Mesendoderm (in vitro differentiated cells): Measurements from ENCODE around the gene ALDH1A3.

ENCODE experiments used
- DNase-seq: peaks from one replicate; pipeline ENCODE4 v3.0.0; 2013
- H2AK5ac ChIP-seq: 2 replicates; pipeline ENCODE4 v1.6.1; 2013; ENCODE audit warnings: low read length, inconsistent platforms
- H2BK120ac ChIP-seq: 2 replicates; pipeline ENCODE4 v1.6.1; 2013; ENCODE audit warnings: low read depth, mild to moderate bottlenecking, low read length, moderate library complexity, mixed read lengths
- H2BK15ac ChIP-seq: replicated peaks from 2 replicates; pipeline ENCODE4 v1.6.1; 2013; ENCODE audit warnings: low read depth, mild to moderate bottlenecking, moderate library complexity
- H2BK5ac ChIP-seq: 2 replicates; pipeline ENCODE4 v1.6.1; 2013; ENCODE audit warnings: low read length, inconsistent platforms
- H3K18ac ChIP-seq: 2 replicates; pipeline ENCODE4 v1.6.1; 2013; ENCODE audit warnings: mild to moderate bottlenecking, low read length, mixed read lengths
- H3K23ac ChIP-seq: one replicate; pipeline ENCODE4 v1.6.1; 2013; ENCODE audit warnings: low read length
- H3K27ac ChIP-seq: 2 replicates; pipeline ENCODE4 v1.5.1; 2013; ENCODE audit warnings: low read depth, mild to moderate bottlenecking, inconsistent platforms, low read length, moderate library complexity
- H3K27me3 ChIP-seq: 2 replicates; pipeline ENCODE4 v1.6.1; 2013; ENCODE audit warnings: low read length, control low read depth, mild to moderate bottlenecking, inconsistent platforms; ENCODE audit not compliant: insufficient read depth, poor library complexity
- H3K36me3 ChIP-seq: 2 replicates; pipeline ENCODE4 v1.6.1; 2013; ENCODE audit warnings: low read length, inconsistent platforms; ENCODE audit not compliant: control insufficient read depth, insufficient read depth
- H3K4ac ChIP-seq: one replicate; pipeline ENCODE4 v1.6.1; 2013; ENCODE audit warnings: low read depth, mild to moderate bottlenecking, low read length, moderate library complexity
- H3K4me1 ChIP-seq: 2 replicates; pipeline ENCODE4 v1.6.1; 2013; ENCODE audit warnings: low read depth, low read length, inconsistent platforms; ENCODE audit not compliant: control insufficient read depth
- H3K4me2 ChIP-seq: 2 replicates; pipeline ENCODE4 v1.6.1; 2013; ENCODE audit warnings: low read length
- H3K4me3 ChIP-seq: 2 replicates; pipeline ENCODE4 v1.5.1; 2013; ENCODE audit warnings: mild to moderate bottlenecking, low read length
- H3K56ac ChIP-seq: one replicate; pipeline ENCODE4 v1.6.1; 2013; ENCODE audit warnings: low read length
- H3K79me1 ChIP-seq: 2 replicates; pipeline ENCODE4 v1.6.1; 2013; ENCODE audit warnings: low read length, inconsistent platforms
- H3K79me2 ChIP-seq: 2 replicates; pipeline ENCODE4 v1.6.1; 2013; ENCODE audit warnings: mild to moderate bottlenecking, low read length; ENCODE audit not compliant: control insufficient read depth, insufficient read depth
- H3K9ac ChIP-seq: 2 replicates; pipeline ENCODE4 v1.6.1; 2013; ENCODE audit warnings: low read length, inconsistent platforms
- H4K5ac ChIP-seq: one replicate; pipeline ENCODE4 v1.6.1; 2013; ENCODE audit warnings: low read length
- H4K8ac ChIP-seq: one replicate; pipeline ENCODE4 v1.6.1; 2013; ENCODE audit warnings: low read depth, mild to moderate bottlenecking, control low read depth, low read length, moderate library complexity
- WGBS: extraction: QIAGEN DNeasy Blood & Tissue Kit; methylation state at CpG from one replicate; pipeline ENCODE4 v1.1.7; 2013; ENCODE audit warnings: low lambda C conversion rate, missing lambda C conversion rate; ENCODE audit not compliant: insufficient coverage; ENCODE audit errors: extremely low coverage; 5-methylcytosine and 5-hydroxymethylcytosine counted together

ALDH1A3 gene

DNA sequence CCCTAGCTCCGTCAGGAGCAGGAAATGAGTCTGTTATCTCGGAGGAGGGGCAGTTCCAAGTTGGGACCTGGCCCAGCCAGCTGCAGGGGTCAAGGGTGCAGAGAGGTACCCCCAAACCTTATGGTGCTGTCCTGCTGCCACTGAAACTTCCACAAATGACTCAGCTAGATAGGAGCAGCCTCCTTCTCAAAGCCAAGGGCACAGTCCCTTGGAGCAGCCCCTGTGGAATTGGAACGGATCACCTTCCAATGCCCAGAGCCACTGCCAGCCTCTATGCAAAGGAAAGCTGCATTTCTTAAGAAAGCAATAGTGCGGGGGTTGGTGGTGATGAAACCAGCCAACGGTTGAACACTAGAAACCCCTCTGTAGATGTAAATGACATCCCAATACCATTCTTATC is 20.0 kb downstream of the ALDH1A3 start:
- no peak overlapping the region for H3K56ac ChIP-seq
- H3K23ac ChIP-seq = no peak overlapping the region
- H3K36me3 ChIP-seq = no peaks in the 10 kb centered on the region

DNA sequence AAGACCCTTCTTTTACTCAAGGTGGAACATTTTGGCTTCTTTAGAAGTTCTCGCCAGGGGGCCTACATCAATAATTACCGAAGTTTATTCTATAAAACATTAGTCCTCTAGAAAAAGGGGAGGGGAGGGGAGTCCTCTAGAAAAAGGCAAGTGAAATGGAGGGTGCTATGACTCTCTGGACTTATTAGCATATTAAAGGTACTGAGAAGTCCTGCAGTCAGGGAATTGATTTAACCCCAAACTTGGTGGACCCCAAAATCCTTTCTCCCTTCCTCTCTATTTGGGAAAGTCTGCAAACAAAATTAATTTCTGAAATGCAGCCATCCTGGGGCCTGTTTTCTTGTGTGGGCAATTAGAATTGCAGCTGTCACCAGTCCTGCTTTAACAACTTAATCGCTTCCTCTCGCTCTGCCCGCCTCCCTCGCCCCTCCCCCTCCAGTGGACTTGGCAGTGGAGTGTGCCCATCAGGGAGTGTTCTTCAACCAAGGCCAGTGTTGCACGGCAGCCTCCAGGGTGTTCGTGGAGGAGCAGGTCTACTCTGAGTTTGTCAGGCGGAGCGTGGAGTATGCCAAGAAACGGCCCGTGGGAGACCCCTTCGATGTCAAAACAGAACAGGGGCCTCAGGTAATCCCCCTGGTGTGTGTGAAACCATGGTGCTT is 20.6 kb downstream of the ALDH1A3 start:
- no peaks in the 10 kb centered on the region for H3K27me3 ChIP-seq
- H3K4ac ChIP-seq = no peak overlapping the region
- WGBS = no CpG with 5 or more reads among the region's 13 CpGs
- H3K4me2 ChIP-seq = no peak overlapping the region
- no peak overlapping the region for H2AK5ac ChIP-seq
- H3K9ac ChIP-seq = no peak overlapping the region
- H2BK15ac ChIP-seq = no peak overlapping the region
- no peak overlapping the region for H4K5ac ChIP-seq
- no peaks in the 10 kb centered on the region for H3K36me3 ChIP-seq
- no peak for DNase-seq
- H3K4me3 ChIP-seq = no peak overlapping the region
- H3K27ac ChIP-seq = no peak overlapping the region
- H3K4me1 ChIP-seq = peaks cover 9% of the 10 kb centered on the region
- H2BK120ac ChIP-seq = no peak overlapping the region
- H3K79me2 ChIP-seq = no peaks in the 10 kb centered on the region
- H3K18ac ChIP-seq = no peak overlapping the region
- no peak overlapping the region for H3K56ac ChIP-seq
- no peaks in the 10 kb centered on the region for H3K79me1 ChIP-seq
- no peak overlapping the region for H2BK5ac ChIP-seq
- no peak overlapping the region for H4K8ac ChIP-seq
- H3K23ac ChIP-seq = no peak overlapping the region

More for the DNA sequence above, 20.0 kb downstream of the ALDH1A3 start:
- H3K27me3 ChIP-seq = no peaks in the 10 kb centered on the region
- no peak overlapping the region for H3K9ac ChIP-seq
- no peak overlapping the region for H3K18ac ChIP-seq
- H3K4me3 ChIP-seq = no peak overlapping the region
- H2AK5ac ChIP-seq = no peak overlapping the region
- H3K4me2 ChIP-seq = no peak overlapping the region
- no peak overlapping the region for H3K27ac ChIP-seq
- H2BK5ac ChIP-seq = no peak overlapping the region
- H3K4me1 ChIP-seq = peaks cover 9% of the 10 kb centered on the region
- H3K79me2 ChIP-seq = no peaks in the 10 kb centered on the region
- WGBS = no CpG with 5 or more reads among the region's 5 CpGs
- H4K8ac ChIP-seq = no peak overlapping the region
- no peak overlapping the region for H4K5ac ChIP-seq
- H3K4ac ChIP-seq = no peak overlapping the region
- no peak overlapping the region for H2BK15ac ChIP-seq
- no peak for DNase-seq
- H3K79me1 ChIP-seq = no peaks in the 10 kb centered on the region
- H2BK120ac ChIP-seq = no peak overlapping the region

DNA sequence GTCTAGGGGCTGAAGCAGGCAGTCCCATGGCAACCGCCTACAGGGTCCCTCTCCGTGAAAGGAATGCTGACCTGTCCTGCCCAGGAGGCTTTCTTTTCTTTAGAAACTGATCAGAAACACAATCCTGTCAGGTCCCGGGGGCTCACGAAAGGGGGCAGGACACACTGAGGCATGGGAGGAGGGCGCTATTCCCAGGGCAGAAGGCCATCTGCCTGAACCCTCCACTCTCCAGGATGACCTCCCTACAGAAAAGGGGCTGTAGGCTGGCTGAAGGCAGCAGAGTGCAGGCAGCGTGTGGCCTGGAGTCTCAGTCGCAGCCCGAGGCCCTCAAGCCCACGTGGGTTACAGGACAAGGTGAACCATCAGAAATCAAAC is 21.2 kb downstream of the ALDH1A3 start:
- no peak overlapping the region for H3K4ac ChIP-seq
- no peak overlapping the region for H3K56ac ChIP-seq
- no peak overlapping the region for H2BK15ac ChIP-seq
- no peak overlapping the region for H3K9ac ChIP-seq
- H3K4me1 ChIP-seq = peaks cover 9% of the 10 kb centered on the region
- no peak overlapping the region for H2BK120ac ChIP-seq
- H3K27me3 ChIP-seq = no peaks in the 10 kb centered on the region
- no peak overlapping the region for H3K27ac ChIP-seq
- H3K79me2 ChIP-seq = no peaks in the 10 kb centered on the region
- no peak overlapping the region for H3K23ac ChIP-seq
- H3K79me1 ChIP-seq = no peaks in the 10 kb centered on the region
- H4K8ac ChIP-seq = no peak overlapping the region
- H2AK5ac ChIP-seq = no peak overlapping the region
- H3K36me3 ChIP-seq = no peaks in the 10 kb centered on the region
- no peak for DNase-seq
- no peak overlapping the region for H3K18ac ChIP-seq
- H4K5ac ChIP-seq = no peak overlapping the region
- no peak overlapping the region for H3K4me2 ChIP-seq
- no CpG with 5 or more reads among the region's 9 CpGs for WGBS
- H3K4me3 ChIP-seq = no peak overlapping the region
- H2BK5ac ChIP-seq = no peak overlapping the region

DNA sequence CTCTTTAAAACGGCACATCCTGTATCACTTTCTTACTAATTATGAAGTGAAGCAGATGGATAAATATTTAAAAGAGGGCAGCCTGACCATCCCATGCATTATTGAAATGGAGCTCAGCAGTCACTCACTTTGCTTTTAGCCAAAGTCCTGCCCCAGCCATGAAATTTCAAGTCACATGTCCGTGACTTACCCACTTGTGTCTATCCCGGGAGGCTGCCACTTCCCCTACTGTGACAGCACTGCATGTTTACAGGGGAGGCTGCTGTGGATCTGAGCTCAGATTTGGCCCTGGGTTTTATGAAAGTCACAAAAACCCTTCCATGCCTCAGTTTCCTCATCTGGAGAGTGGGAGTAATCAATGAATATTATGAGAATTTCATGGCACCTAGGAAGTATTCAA is 21.7 kb downstream of the ALDH1A3 start:
- H3K4me1 ChIP-seq = peaks cover 9% of the 10 kb centered on the region
- H3K27ac ChIP-seq = no peak overlapping the region
- H3K36me3 ChIP-seq = no peaks in the 10 kb centered on the region
- no CpG with 5 or more reads among the region's 3 CpGs for WGBS
- H3K79me1 ChIP-seq = no peaks in the 10 kb centered on the region
- no peak overlapping the region for H3K23ac ChIP-seq
- H2BK15ac ChIP-seq = no peak overlapping the region
- no peak overlapping the region for H3K4me2 ChIP-seq
- H3K9ac ChIP-seq = no peak overlapping the region
- H2BK5ac ChIP-seq = no peak overlapping the region
- H3K56ac ChIP-seq = no peak overlapping the region
- H4K5ac ChIP-seq = no peak overlapping the region
- no peaks in the 10 kb centered on the region for H3K79me2 ChIP-seq
- DNase-seq = no peak
- H3K18ac ChIP-seq = no peak overlapping the region
- no peak overlapping the region for H3K4ac ChIP-seq
- no peak overlapping the region for H3K4me3 ChIP-seq
- no peak overlapping the region for H2BK120ac ChIP-seq
- H3K27me3 ChIP-seq = no peaks in the 10 kb centered on the region
- no peak overlapping the region for H4K8ac ChIP-seq
- no peak overlapping the region for H2AK5ac ChIP-seq

DNA sequence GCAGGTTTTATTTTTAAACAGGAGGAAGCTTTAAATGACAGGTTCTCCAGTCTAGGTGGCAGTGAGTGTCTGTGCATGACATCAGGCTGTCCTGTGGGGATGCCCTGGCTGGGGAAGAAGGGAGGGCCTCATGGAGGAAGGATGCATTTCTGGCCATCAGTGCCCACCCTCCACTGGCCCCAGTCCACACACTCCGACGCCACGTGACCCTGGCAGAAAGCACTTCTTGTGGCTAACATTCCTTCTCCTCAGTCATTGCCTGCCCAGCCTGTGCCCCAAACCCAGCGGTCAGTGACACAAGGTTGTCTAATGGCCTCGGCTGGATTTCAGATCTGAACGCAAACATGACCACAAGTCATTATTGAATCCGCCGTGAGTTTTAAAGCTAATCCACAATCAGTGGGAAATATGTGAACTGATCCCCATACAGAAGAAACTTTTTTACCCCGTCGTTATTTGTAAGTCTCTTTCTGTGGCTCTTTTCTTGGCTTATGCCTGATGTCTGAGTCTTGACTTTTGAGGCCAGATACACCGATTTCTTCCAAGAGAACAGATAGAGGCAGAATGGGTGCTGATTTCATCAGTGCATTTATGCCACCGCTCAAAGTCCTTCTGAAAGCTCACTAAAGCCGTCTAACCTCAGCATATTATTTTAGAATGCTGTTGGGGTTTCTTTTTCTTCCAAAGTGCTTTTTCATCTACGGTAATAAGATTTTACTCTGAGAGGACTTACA is 22.2 kb downstream of the ALDH1A3 start:
- no peak overlapping the region for H2BK5ac ChIP-seq
- H3K56ac ChIP-seq = no peak overlapping the region
- H3K18ac ChIP-seq = no peak overlapping the region
- H2BK15ac ChIP-seq = no peak overlapping the region
- H3K27me3 ChIP-seq = no peaks in the 10 kb centered on the region
- no peak overlapping the region for H2AK5ac ChIP-seq
- no peak overlapping the region for H2BK120ac ChIP-seq
- H3K23ac ChIP-seq = no peak overlapping the region
- H3K9ac ChIP-seq = no peak overlapping the region
- no peak overlapping the region for H4K8ac ChIP-seq
- H3K27ac ChIP-seq = no peak overlapping the region
- H4K5ac ChIP-seq = no peak overlapping the region
- no peaks in the 10 kb centered on the region for H3K36me3 ChIP-seq
- WGBS = no CpG with 5 or more reads among the region's 14 CpGs
- H3K4ac ChIP-seq = no peak overlapping the region
- DNase-seq = no peak
- H3K79me1 ChIP-seq = no peaks in the 10 kb centered on the region
- no peaks in the 10 kb centered on the region for H3K79me2 ChIP-seq
- peaks cover 9% of the 10 kb centered on the region for H3K4me1 ChIP-seq
- H3K4me2 ChIP-seq = no peak overlapping the region
- no peak overlapping the region for H3K4me3 ChIP-seq
